T-helper 2 cell treated with Interferon-gamma antibody and Interleukin-4, amounts not matched to agents 100 ng/mL and 5 ng/mL, for 36 hours (primary cell): Measurements from ENCODE around the gene SPATA13. TPM values are rescaled to one million over a fixed set of nuclear protein-coding genes. Genes with fewer than 3 reads are reported as not detected.
"Not testable (repeated sequence)": the region's sequence is repeated elsewhere in the genome, so short reads cannot be mapped to it uniquely, and the experiment has no call there.

Source experiments
- intact Hi-C: fragments of 100-400 bp; cut with micrococcal nuclease; formaldehyde crosslinking; loops from one replicate; pipeline ENCODE4 v1.15.1; 2023
- total RNA-seq: library from RNA; stranded (reverse); gene quantifications from 2 replicates; pipeline ENCODE4 v1.2.3, GENCODE V29; 2022

The SPATA13 gene
- total RNA-seq, 1 donor from 2014 or later, result 48.8 TPM

GRCh38 chr13:24194447-24194846 is 33.9 kb downstream of the SPATA13 start:
- intact Hi-C loops, result no loop called here

GRCh38 chr13:24195626-24196025 is 35.1 kb downstream of the SPATA13 start:
- intact Hi-C loops, result no loop called here

- intact Hi-C loops, result no loop called here
These were observed 36.2 kb downstream of the SPATA13 start for GRCh38 chr13:24196593-24197197.

GRCh38 chr13:24199016-24199415 is 38.5 kb downstream of the SPATA13 start:
- intact Hi-C loops, result no loop called here

- intact Hi-C loops, result no loop called here
These were observed 41.7 kb downstream of the SPATA13 start for GRCh38 chr13:24202215-24202614.

- intact Hi-C loops, result no loop called here
These were observed 42.8 kb downstream of the SPATA13 start for GRCh38 chr13:24203273-24203672.

- intact Hi-C loops, result no loop called here
These were observed 43.3 kb downstream of the SPATA13 start for GRCh38 chr13:24203811-24204210.

- intact Hi-C loops, result not testable (repeated sequence)
These were observed 44.6 kb downstream of the SPATA13 start for GRCh38 chr13:24205076-24205475.

GRCh38 chr13:24207841-24208667 is 47.5 kb downstream of the SPATA13 start:
- intact Hi-C loops, result no loop called here

GRCh38 chr13:24209138-24209537 is 48.6 kb downstream of the SPATA13 start:
- intact Hi-C loops, result no loop called here

GRCh38 chr13:24212254-24212653 is 51.7 kb downstream of the SPATA13 start:
- intact Hi-C loops, result no loop called here

GRCh38 chr13:24212674-24213073 is 52.2 kb downstream of the SPATA13 start:
- intact Hi-C loops, result no loop called here

GRCh38 chr13:24213932-24214331 is 53.4 kb downstream of the SPATA13 start:
- intact Hi-C loops, result no loop called here

GRCh38 chr13:24214528-24214927 is 54.0 kb downstream of the SPATA13 start:
- intact Hi-C loops, result no loop called here

GRCh38 chr13:24215126-24215525 is 54.6 kb downstream of the SPATA13 start:
- intact Hi-C loops, result no loop called here

- intact Hi-C loops, result no loop called here
These were observed 55.2 kb downstream of the SPATA13 start for GRCh38 chr13:24215732-24216131.

GRCh38 chr13:24216176-24216575 is 55.7 kb downstream of the SPATA13 start:
- intact Hi-C loops, result no loop called here

GRCh38 chr13:24216779-24217178 is 56.3 kb downstream of the SPATA13 start:
- intact Hi-C loops, result not testable (repeated sequence)

GRCh38 chr13:24217601-24218281 is 57.2 kb downstream of the SPATA13 start:
- intact Hi-C loops, result no loop called here

- intact Hi-C loops, result no loop called here
These were observed 57.8 kb downstream of the SPATA13 start for GRCh38 chr13:24218338-24218737.

GRCh38 chr13:24218977-24219376 is 58.5 kb downstream of the SPATA13 start:
- intact Hi-C loops, result no loop called here

GRCh38 chr13:24220086-24220703 is 59.7 kb downstream of the SPATA13 start:
- intact Hi-C loops, result loop anchor here (1.0 kb wide), 4 partner anchors 60 to 299 kb away; partner anchors contain the start of gene SPATA13
